Measurements from ENCODE around the gene TM6SF1.

- no peak for TF ChIP-seq ELK1 (IDR thresholded peaks at IDR 0.05; ENCODE audit: borderline replicate concordance, low read depth, low read length)
- no peak for TF ChIP-seq CTCF (conservative IDR thresholded peaks at IDR 0.05; ENCODE audit: low read depth, low read length)
- no peak for TF ChIP-seq CEBPB (IDR thresholded peaks at IDR 0.05; ENCODE audit: low read depth, low read length)
- TF ChIP-seq USF2 (IDR thresholded peaks at IDR 0.05; ENCODE audit: low read depth, low read length) = no peak
- no peak for TF ChIP-seq POLR2A (IDR thresholded peaks at IDR 0.05; ENCODE audit: low read depth, low read length)
- TF ChIP-seq MXI1 (IDR thresholded peaks at IDR 0.05; ENCODE audit: borderline replicate concordance, low read depth, low read length) = no peak
- no peak for TF ChIP-seq MAZ (IDR thresholded peaks at IDR 0.05; ENCODE audit: borderline replicate concordance, low read depth, low read length)
- no peak for TF ChIP-seq SMC3 (IDR thresholded peaks at IDR 0.05; ENCODE audit: low read depth, low read length)
- no peak for TF ChIP-seq MAFK (IDR thresholded peaks at IDR 0.05; ENCODE audit: low read depth, low read length)
- TF ChIP-seq RAD21 (IDR thresholded peaks at IDR 0.05; ENCODE audit: low read length) = no peak
- TF ChIP-seq BHLHE40 (IDR thresholded peaks at IDR 0.05; ENCODE audit: low read depth, low read length) = no peak
- TF ChIP-seq FOS (IDR thresholded peaks at IDR 0.05; ENCODE audit: low read depth, low read length) = no peak
- no peak for TF ChIP-seq RFX5 (IDR thresholded peaks at IDR 0.05; ENCODE audit: low read depth, low read length)
- TF ChIP-seq RCOR1 (IDR thresholded peaks at IDR 0.05; ENCODE audit: insufficient replicate concordance, low read length) = no peak
Measured at GRCh38 chr15:83088876-83089275, 18.6 kb upstream of the TM6SF1 start.
